Measurements from ENCODE around the gene NCKAP5. TPM values are rescaled to one million over a fixed set of nuclear protein-coding genes. Genes with fewer than 3 reads are reported as not detected.

Gene NCKAP5
- total RNA-seq, 1 experiment from 2014 or later, result not detected

DNA sequence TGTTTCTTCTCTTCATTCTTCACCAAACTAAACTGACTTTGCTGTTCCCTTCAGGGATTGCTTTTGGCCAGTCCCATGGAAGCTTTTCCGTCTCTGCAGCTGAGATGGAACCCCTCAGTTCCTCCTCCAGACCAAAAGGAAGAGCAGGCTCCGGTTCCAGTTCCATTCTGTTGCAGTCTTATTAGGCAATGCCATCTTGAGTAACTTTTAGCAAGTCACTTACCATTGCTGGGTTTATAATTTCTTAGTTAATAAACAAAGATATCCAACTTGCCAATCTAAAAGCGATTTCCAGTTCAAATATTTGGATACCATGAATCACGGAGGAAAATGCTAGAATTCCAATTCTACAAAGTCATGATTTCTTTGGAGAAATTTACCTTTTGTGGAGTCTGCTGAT lies 684.0 kb downstream of the NCKAP5 start:
- DNase-seq (ENCODE audit: low spot score), result no peak

DNA sequence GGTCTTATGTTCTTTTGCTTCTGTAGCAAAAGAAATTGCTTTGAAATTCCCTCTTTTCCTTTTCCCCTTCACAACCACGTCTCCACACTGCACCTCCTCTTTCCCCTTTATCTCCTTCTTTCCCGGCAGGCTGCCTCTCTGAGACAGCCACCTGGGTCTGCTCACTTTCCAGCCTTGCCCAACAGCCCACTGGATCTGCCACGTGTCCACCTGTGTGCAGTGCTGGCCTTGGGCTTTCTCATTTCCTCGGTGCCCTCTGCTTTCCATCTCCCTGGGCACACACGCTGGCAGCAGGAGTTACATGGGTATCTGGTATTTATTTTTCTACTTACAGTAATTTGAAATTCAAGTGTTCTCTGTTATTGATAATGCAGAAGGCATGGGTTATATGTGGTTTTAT lies 684.8 kb downstream of the NCKAP5 start:
- no peak for DNase-seq (ENCODE audit: low spot score)

DNA sequence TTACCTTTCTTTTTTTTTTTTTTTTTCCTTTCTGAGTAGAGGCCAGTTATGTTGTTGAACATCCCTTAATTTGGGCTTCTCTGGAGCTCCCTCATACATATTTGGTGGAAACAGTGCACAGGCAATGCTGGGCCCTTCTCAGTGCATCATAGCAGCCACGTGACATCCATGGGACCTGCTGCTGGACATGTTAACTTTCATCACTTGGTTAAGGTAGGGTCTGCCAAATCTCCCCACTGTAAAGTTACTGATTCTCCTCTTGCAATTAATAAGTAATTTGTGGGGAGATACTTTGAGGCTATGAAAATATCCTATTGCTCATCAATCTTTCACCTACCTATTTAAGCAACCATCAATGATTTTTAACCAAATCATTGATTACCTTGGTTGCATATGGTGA lies 686.7 kb downstream of the NCKAP5 start:
- no peak for DNase-seq (ENCODE audit: low spot score)

DNA sequence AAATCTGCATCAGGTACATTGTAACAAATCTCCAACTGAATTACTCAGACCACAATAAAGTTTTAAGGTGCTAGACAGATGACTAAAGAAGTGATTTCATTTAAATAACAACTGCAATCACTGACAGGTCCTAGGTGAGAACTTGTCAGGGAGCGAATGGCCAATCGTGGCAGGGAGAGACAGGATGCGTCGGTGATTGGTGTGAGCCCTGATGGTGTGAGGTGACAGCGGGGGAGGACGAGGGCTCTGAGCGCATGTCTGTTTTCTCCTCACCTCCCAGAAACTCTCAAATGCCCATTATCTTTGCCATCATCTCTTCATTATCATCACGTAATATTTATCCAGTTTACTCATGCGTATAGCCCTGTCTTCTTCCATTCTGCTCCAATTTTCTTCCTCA lies 690.3 kb downstream of the NCKAP5 start:
- DNase-seq (ENCODE audit: low spot score), result no peak

DNA sequence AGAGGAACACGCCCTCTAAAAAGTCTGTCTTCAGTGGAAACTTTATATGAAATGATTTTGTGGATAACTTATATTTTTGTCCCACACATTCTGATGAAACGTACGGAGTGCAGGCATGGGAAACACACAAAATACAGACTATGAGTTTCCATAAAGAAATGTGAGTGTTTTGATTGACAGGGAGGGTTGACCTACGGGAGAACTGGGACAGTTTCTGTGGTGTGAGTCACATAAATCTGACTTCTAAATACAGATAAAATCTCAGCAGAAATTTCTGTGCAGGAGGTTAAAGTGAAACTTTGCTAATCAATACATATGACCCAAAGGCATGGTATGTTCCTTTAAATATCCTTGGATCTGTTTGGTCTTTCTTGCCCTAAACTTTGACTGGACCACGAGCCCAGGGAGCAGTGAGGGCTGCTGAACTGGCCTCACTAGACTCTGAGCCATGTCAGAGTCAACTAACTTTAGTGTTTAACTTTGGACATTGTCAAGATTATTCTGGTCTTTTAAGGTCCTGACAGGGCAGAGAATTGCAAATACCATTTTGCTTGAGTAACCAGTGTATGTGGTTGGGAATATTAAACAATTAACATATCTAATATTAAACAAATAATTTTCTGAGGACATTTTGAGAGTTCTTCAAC lies 691.4 kb downstream of the NCKAP5 start:
- DNase-seq (ENCODE audit: low spot score), result no peak

DNA sequence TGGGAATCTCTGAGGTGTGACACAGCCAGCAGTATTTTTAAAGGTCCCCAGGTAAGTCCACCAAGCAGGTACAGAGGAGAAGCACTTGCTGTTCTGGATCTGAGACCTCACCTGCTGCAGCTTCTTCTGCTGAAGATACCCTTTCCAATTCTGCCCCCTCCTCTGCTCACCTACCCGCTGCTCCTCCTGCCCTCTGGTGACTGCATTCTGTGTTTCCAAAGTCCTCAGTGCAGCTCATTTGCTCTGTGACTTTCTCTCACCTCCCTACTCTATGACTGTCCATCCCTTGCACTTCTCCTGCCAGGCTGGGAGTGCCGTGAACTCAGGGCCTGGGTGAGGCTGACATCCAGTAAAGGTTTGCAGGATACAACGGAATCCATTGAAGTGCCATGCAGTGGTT lies 693.1 kb downstream of the NCKAP5 start:
- DNase-seq (ENCODE audit: low spot score), result no peak

DNA sequence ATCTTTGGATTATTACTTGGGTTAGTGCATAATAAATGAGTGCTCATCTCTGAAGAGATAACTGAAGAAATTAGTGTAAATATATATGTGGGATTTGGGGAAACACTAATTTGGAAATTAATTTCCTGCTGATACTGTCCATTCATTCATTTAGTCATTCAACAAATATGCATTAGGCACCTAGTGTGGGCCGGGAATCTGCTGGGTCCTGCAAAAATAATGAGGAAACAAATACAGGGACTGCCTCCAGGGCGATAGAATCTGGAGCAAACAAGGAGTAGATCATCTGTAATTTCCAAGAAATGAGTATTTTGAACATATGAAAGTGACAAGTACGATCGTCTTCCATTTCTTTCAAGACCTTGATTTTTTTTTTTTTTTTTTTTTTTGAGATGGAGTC lies 694.5 kb downstream of the NCKAP5 start:
- no peak for DNase-seq (ENCODE audit: low spot score)

DNA sequence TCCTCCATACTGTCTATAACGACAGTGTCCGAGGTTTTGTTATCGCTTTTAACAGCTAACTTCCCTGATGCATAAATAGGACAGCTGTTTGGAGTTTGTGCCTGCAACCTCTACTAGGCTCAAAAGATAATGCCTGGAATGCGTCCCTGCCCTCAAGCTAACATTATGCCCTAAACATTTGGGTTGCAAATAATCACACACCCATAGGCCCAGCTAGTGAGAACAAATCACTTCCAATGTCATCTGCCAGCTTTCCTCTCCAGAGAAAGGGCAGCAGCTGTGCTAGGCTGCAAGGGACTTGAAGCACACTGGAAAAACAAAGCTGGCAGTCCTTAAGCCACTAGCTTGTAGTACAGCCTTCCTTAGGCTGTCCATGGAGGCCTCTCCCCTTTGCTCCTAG lies 696.4 kb downstream of the NCKAP5 start:
- DNase-seq (ENCODE audit: low spot score), result no peak

DNA sequence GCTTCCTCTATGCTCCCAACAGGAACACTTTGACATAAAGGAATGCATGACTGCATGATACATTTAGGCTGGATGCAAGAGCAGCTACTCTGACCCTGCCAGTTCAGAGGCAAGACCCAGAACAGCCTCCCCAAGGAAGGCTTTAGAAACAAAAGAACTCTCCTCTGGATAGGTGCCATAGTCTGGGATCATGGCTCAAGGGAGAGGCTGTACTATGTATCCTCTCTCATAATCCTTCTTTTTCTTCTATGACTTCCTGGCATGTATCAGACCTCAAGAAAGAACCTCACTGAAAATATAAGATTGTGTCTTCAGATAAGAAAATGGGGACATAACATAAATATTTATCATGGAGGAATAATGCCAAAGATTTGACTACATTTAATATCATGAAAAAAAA lies 704.3 kb downstream of the NCKAP5 start:
- DNase-seq (ENCODE audit: low spot score), result no peak

DNA sequence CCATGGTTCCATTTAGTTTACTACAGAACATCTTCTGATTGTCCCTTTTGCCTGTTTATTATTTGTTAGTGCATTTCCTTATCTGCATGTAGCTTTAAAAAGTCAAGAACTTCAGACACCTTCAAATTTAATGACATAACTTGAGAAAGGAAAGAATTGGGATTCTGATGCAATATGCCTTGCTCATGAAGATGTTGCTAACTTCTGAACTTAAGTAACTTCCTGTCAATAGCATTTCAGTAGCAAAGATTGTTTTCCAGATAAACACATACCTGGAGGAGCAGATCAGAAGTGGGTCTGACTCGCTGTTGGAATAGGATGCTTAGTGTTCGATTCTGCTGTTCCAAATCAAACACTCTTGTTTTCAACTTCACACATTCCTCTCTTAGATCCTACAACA lies 708.0 kb downstream of the NCKAP5 start:
- DNase-seq (ENCODE audit: low spot score), result no peak

DNA sequence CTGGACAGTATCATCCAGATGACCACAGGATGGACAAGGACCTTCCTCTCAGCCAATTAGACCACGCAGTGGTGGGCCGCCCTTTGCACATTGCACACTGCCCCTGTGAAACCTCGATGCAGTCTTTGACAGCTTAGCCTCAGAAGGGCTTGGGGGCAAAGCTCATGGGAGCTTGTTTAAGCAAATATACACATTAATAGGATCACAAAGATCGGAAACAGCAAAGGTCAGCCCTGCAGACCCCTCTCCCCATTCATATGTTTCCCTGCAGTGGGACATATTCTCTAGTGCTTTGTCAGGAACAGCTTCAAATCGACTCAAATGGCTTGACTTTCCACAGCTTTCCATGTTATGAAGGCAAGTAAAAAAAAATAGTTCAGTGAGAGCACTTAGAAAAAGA lies 708.7 kb downstream of the NCKAP5 start:
- DNase-seq (ENCODE audit: low spot score), result no peak

DNA sequence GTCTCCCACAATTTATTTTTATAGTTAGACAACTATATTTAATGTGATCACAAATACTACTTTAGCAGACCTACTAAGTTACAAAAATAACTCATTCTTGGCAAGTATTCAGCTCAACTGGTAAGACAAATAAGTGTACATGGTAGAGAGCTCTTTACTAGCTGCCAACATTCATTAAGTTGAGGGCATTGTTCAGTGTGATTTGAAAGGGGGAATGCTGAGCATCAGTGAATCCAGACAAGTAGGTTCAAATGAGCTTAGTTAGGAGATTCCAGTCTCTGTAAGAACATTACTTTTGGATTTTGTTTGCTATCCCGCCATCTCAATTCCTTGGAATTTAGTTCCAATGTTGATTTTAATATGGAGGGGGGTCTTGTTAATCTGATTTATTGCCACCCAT lies 710.9 kb downstream of the NCKAP5 start:
- no peak for DNase-seq (ENCODE audit: low spot score)

DNA sequence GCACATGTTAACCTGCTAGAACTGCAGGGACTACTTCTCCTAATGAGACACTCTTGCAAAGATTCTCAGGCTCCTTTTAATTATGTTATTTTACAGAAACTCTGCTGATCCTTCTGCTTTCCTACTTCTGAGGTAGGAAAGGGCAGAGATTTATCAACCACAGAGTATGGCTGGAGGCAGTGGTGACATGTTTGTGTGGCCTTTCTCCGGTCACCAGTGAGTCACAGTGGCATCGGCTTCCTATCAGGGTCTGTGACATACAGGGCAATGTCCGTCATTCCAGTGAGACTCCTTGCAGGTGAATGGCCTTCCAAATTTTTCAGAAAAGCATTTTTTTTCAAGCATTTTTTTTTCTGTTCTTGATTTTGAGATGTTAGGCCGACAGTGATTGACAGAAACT lies 717.6 kb downstream of the NCKAP5 start:
- DNase-seq (ENCODE audit: low spot score), result no peak

DNA sequence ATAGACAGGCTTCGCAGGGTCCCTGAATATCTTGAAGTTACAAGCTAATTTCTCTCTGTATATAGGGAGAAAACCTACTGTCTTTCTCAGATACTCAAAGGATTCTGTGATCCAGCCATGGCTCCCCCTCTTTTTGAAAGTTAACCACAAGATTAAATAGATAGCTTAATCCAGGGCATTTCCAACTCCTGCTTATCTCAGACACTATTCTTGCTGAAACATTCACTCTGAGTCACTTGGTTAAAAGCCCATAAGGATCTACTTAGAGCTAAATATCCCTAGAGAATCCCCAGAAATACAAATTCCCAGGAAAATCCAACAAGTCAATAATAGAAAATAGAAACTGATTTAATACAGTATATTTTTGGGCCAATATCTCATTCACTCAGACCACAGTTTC lies 719.1 kb downstream of the NCKAP5 start:
- DNase-seq (ENCODE audit: low spot score), result no peak

DNA sequence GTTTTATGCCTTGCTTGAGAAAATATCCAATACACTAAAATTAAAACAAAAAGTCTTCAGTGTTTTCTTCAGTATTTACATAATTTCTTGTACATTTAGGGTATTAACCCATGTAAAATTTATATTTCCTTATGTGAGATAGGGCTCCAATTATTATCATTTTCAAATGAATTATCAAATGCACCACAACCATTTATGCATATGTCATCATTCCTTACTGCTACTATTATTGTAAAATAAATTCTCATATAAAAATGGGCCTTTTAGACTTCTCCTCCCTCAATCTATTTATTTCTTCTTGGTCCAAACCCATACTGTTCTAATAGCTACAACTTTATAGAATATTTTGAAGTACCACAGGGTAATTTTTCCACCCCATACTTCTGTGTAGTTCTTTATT lies 722.9 kb downstream of the NCKAP5 start:
- DNase-seq (ENCODE audit: low spot score), result no peak

DNA sequence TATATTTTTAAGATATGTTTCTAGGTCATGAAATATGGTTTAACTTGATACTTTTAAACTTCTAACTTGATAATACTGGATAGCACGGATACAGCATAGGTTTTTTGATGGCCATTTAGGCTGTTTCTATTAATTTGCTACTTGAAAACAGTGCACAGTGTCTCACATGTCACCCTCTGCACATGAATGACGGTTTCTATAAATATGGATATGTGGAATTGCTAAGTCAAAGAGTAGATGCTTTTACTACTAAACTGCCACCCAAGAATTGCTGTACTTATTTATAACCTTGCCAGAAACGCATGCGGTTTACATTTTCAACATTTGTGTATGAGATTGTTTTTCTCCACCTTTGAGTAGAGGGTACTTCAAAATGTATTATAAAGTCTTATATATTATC lies 723.7 kb downstream of the NCKAP5 start:
- no peak for DNase-seq (ENCODE audit: low spot score)

DNA sequence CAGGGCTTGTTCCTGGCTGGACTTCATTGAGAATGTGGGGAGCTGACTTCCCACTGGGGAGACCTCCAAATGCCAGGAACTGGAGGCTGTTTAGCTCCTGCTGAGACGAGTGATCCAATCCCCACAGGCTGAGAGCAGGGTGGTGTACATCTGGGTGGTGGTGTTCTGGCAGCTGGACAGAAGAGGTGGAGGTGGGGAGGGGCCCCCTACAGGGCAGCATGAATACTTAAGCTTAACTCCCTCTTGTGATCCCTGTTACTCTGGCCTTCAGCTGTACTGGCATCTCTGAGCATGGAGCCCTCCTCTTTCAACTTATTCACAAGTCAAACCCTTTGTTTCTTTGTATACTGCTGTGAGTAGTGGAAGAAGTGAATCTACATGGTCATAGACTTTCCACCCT lies 730.5 kb downstream of the NCKAP5 start:
- DNase-seq (ENCODE audit: low spot score), result no peak

DNA sequence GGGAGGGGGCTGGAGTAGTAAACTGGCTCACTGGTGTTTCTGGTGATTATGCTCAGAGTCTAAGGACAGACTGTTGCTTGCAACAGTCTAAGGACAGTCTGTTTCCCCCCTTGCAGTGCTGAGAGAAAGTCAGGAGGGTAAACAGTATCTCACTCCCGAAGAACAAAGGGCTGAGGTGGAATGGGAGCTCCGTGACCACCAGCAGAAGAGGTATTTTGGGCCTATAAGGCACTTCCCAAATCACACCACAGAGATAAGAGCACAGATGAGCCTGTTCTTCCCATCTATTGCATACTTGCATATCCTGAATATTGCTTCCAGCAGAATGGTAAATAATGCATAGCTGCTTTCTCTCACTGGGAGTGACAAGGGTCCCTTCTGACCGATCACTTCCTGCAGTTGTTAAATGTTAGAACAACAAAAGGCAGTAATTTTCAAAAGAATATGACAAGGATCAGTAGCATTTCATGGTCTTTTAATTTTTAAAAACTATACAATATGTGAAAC lies 737.9 kb downstream of the NCKAP5 start:
- DNase-seq (ENCODE audit: low spot score), result no peak

DNA sequence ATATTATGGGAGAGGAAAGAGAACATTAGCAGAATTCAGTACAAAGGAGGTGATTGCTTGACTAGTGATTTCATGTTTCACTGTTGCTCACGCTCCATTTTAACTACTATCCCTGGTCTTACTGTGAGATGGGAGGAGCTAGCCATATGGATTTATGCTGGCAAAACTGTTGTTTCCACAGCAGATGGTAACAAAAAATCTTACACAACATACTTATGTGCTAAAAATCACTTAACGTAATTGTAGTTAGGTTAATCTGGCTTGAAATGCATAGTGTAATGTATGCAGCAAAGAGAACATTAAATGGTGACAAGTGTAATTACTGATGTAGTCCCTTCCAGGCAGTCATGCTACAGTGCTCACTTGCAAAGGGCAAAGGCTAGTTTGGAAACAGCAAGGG lies 742.7 kb downstream of the NCKAP5 start:
- no peak for DNase-seq (ENCODE audit: low spot score)

DNA sequence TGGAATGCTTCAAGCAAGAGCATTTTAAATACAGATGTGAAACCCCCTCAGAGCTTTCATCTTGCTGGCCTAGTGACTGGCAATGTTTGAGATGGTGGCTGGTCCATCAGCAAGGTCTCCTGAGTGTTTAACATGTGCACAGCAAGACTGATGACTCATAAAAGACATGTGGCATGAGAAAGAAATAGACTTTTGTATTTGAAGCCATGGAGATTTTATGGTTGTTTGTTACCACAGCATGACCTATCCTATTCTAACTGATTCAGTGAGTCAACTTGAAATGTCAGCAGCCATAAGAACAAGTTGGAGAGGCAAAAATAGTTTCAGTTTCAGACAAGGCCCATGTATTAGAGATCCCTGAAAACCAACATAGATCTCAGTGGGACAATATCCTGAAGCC lies 743.5 kb downstream of the NCKAP5 start:
- DNase-seq (ENCODE audit: low spot score), result no peak

DNA sequence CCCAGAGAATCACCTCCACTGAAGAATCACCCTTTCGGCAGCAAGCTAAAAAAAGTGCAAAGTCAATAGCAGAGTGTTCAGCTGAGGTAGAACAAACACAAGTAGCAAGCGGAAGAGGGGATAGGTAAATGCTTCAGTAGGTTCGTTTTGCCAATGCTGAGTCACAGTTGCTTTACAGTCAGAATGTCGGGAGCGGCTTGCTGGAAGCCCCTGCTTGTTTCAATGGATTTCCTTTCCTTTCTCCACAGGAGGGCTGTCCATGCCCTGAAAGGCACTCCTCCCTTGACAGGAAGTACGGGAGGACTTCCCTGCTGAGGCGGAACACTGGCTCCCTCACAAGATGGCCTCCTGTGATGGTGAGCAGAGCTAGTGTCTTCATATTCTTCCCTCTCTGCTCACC lies 752.0 kb downstream of the NCKAP5 start:
- no peak for DNase-seq (ENCODE audit: low spot score)

DNA sequence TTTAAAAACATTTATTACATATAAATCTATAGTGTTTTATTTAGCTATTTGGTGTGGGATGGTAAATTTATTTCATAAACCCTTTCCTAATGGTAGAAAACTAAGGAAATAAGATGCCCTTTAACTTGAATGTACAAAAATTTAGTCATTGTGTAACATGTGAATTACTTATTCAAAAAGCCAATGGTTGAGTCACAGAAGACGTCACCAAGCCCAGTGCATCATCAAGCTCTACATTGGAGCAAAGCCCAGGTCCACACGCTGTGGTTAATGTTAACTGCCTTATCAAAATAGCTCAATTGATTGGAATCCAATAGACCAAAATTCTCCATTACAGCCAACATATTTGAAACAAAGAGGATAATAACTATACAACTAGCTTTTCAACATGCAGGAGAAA lies 752.7 kb downstream of the NCKAP5 start:
- DNase-seq (ENCODE audit: low spot score), result no peak

DNA sequence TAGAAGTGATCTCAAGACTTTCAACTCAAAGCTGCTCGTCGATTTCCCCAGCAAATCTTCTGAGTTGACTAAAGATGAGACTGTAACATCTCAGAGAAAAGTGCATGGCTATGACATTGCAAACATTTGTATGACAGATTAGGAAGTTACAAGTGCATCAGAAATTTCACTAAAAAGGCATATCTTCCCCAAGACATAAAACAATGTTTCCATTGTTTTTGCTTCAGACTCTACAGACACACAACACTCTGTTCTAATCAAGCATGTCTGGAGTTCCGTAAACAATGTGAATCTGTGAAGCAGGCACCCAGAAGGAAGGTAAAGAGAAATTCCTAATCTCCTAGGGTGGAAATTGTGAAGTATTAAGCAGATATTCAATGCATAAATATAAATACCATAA lies 753.6 kb downstream of the NCKAP5 start:
- no peak for DNase-seq (ENCODE audit: low spot score)

DNA sequence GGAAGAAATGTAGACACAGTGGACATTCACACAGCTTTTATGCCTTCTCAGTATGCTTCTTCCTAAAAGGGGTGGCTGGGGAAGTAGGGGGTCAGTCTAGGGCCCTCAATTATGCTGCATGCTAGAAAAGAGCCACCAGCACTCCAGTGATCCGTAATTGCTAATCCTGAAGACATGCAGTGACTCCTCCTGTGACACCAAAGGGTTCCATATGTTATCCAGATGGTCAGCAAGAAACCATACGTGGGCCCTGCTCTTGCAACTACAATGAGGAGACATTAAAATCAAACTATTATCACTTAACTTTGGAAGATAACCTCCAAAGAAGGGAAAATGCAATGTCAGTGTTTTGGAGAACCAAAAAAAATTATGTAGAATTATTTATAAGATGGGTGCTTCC lies 754.8 kb downstream of the NCKAP5 start:
- DNase-seq (ENCODE audit: low spot score), result no peak
